Measurements from ENCODE around the gene PRDM5. TPM values are rescaled to one million over a fixed set of nuclear protein-coding genes. Genes with fewer than 3 reads are reported as not detected.

PRDM5 gene
- total RNA-seq, 1 experiment from 2014 or later = 9.1 TPM

- no peak for DNase-seq (ENCODE audit: low spot score)
Measured at GRCh38 chr4:120903419-120903818, 19.1 kb downstream of the PRDM5 start.

GRCh38 chr4:120902925-120903324, 19.6 kb downstream of the PRDM5 start:
- DNase-seq (ENCODE audit: low spot score) = no peak

GRCh38 chr4:120901731-120902130, 20.8 kb downstream of the PRDM5 start:
- no peak for DNase-seq (ENCODE audit: low spot score)

GRCh38 chr4:120897981-120898719, 24.4 kb downstream of the PRDM5 start:
- DNase-seq (ENCODE audit: low spot score) = no peak

GRCh38 chr4:120895554-120895953, 27.0 kb downstream of the PRDM5 start:
- DNase-seq (ENCODE audit: low spot score) = no peak

- no peak for DNase-seq (ENCODE audit: low spot score)
Measured at GRCh38 chr4:120893314-120893713, 29.2 kb downstream of the PRDM5 start.

- DNase-seq (ENCODE audit: low spot score) = no peak
Measured at GRCh38 chr4:120886191-120886590, 36.3 kb downstream of the PRDM5 start.

GRCh38 chr4:120881846-120882245, 40.7 kb downstream of the PRDM5 start:
- no peak for DNase-seq (ENCODE audit: low spot score)

- no peak for DNase-seq (ENCODE audit: low spot score)
Measured at GRCh38 chr4:120881351-120881750, 41.2 kb downstream of the PRDM5 start.

GRCh38 chr4:120877021-120877420, 45.5 kb downstream of the PRDM5 start:
- DNase-seq (ENCODE audit: low spot score) = no peak

- DNase-seq (ENCODE audit: low spot score) = no peak
Measured at GRCh38 chr4:120874792-120875774, 47.4 kb downstream of the PRDM5 start.

GRCh38 chr4:120873554-120873953, 49.0 kb downstream of the PRDM5 start:
- no peak for DNase-seq (ENCODE audit: low spot score)

GRCh38 chr4:120871173-120871572, 51.4 kb downstream of the PRDM5 start:
- no peak for DNase-seq (ENCODE audit: low spot score)

- DNase-seq (ENCODE audit: low spot score) = no peak
Measured at GRCh38 chr4:120870279-120870673, 52.2 kb downstream of the PRDM5 start.

- DNase-seq (ENCODE audit: low spot score) = peak; percentile 23
Measured at GRCh38 chr4:120869613-120870278, 52.8 kb downstream of the PRDM5 start.

- no peak for DNase-seq (ENCODE audit: low spot score)
Measured at GRCh38 chr4:120867506-120867905, 55.0 kb downstream of the PRDM5 start.

- no peak for DNase-seq (ENCODE audit: low spot score)
Measured at GRCh38 chr4:120865985-120866384, 56.5 kb downstream of the PRDM5 start.

GRCh38 chr4:120864969-120865368, 57.6 kb downstream of the PRDM5 start:
- no peak for DNase-seq (ENCODE audit: low spot score)

- no peak for DNase-seq (ENCODE audit: low spot score)
Measured at GRCh38 chr4:120862432-120862831, 60.1 kb downstream of the PRDM5 start.

- no peak for DNase-seq (ENCODE audit: low spot score)
Measured at GRCh38 chr4:120861852-120862251, 60.7 kb downstream of the PRDM5 start.

GRCh38 chr4:120858776-120859175, 63.8 kb downstream of the PRDM5 start:
- DNase-seq (ENCODE audit: low spot score) = no peak

- DNase-seq (ENCODE audit: low spot score) = no peak
Measured at GRCh38 chr4:120857312-120857711, 65.2 kb downstream of the PRDM5 start.

Data from H4 (cell line).